Measurements from ENCODE around the gene CAPN2. TPM values are rescaled to one million over a fixed set of nuclear protein-coding genes. Genes with fewer than 3 reads are reported as not detected.
A peak's percentile ranks its signal among the peaks of the same experiment; 100 is the strongest.

CAPN2 gene
- total RNA-seq, 6 experiments from 2014 or later = 380 to 424 (median 413) TPM

DNA sequence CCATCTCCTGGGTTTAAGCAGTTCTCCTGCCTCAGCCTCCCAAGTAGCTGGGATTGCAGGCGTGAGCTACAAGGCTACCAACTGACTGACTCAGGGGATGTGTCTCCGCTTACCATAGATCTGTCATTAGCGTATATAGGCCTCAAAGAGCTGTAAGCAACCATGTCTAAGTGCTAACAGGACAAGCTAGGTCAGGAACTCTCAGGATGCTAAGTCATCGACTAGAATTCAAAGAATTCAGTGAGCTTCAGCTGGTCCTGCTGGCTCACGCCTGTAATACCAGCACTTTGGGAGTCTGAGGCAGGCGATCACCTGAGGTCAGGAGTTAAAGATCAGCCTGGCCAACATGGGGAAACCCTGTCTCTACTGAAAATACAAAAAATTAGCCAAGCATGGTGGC is 29.5 kb downstream of the CAPN2 start:
- Mint-ChIP-seq H3K27ac (peak overlapping the region; percentile 91), H3K4me3 (peak overlapping the region; percentile 55), H3K9me3 (no peaks in the 10 kb centered on the region), H3K36me3 (ENCODE audit: low read depth) (peaks cover 58% of the 10 kb centered on the region), H3K4me1 (ENCODE audit: low read depth) (peaks cover 77% of the 10 kb centered on the region), H3K27me3 (ENCODE audit: insufficient read depth) (peaks cover 2% of the 10 kb centered on the region; the same call in 1 of the 2 replicates)
- DNase-seq = peak; percentile 73
- TF ChIP-seq, protein P1, sequence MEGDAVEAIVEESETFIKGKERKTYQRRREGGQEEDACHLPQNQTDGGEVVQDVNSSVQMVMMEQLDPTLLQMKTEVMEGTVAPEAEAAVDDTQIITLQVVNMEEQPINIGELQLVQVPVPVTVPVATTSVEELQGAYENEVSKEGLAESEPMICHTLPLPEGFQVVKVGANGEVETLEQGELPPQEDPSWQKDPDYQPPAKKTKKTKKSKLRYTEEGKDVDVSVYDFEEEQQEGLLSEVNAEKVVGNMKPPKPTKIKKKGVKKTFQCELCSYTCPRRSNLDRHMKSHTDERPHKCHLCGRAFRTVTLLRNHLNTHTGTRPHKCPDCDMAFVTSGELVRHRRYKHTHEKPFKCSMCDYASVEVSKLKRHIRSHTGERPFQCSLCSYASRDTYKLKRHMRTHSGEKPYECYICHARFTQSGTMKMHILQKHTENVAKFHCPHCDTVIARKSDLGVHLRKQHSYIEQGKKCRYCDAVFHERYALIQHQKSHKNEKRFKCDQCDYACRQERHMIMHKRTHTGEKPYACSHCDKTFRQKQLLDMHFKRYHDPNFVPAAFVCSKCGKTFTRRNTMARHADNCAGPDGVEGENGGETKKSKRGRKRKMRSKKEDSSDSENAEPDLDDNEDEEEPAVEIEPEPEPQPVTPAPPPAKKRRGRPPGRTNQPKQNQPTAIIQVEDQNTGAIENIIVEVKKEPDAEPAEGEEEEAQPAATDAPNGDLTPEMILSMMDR (IDR thresholded peaks at IDR 0.05) = no peak

DNA sequence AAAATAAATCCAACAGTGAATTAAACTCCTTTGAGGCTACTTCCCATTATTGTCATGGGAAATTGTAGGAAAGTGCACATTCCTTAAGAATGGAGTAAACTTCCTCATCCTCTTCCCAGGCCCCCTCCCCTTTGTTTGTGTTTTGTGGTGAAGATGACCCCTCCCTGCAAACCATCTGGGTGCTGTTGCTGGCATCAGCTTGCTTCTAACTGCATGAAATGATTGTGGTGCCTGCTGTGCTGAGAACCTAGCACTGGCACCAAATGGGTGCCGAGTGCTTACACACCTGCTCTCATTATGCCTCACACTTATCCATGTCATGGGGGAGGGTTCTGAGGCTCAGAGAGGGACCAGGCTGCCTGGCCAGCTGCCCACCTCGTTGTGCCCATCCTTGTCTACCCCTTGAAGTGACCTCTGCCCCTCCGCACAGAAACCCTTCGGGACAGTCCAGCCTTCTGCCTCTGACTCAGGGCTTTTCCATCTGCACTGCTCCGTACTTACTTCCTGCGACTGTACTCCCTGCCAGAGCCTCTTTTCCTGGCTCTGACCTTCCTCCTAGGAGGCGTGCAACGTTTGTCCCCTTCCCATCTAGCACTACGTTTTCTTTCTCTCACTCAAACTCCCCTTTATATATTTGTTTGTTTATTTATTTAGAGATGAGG is 30.6 kb downstream of the CAPN2 start:
- TF ChIP-seq, protein P1 (IDR thresholded peaks at IDR 0.05) = no peak
- peaks cover 2% of the 10 kb centered on the region for H3K27me3 Mint-ChIP-seq (ENCODE audit: insufficient read depth)
- peaks cover 81% of the 10 kb centered on the region for H3K4me1 Mint-ChIP-seq (ENCODE audit: low read depth)
- H3K27ac Mint-ChIP-seq = peak overlapping the region; percentile 72; the same call in 1 of the 2 replicates
- H3K36me3 Mint-ChIP-seq (ENCODE audit: low read depth) = peaks cover 65% of the 10 kb centered on the region
- no peak overlapping the region for H3K4me3 Mint-ChIP-seq
- no peak for DNase-seq
- no peaks in the 10 kb centered on the region for H3K9me3 Mint-ChIP-seq

DNA sequence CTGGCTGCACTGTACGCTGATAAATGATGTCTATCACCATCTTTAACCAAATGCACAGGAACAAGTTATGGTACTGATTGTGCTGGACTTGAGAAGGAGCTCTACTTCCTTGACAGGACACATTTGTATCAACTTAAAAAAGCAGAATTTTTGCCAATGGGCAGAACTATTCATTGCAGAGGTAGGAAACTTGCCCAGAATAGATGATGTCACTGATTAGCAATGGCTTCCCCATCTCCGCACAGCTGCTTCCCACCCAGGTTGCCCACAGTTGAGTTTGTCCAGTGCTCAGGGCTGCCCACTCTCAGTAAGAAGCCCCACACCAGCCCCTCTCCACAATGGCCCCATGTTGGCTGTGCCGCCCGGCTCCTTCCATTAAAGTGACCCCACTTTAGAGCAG is 33.4 kb downstream of the CAPN2 start:
- Mint-ChIP-seq H3K4me1 (ENCODE audit: low read depth) (peaks cover 70% of the 10 kb centered on the region), H3K4me3 (no peak overlapping the region), H3K9me3 (no peaks in the 10 kb centered on the region), H3K27ac (peak overlapping the region; percentile 67), H3K36me3 (ENCODE audit: low read depth) (peaks cover 63% of the 10 kb centered on the region), H3K27me3 (ENCODE audit: insufficient read depth) (peaks cover 2% of the 10 kb centered on the region)
- TF ChIP-seq, protein P1 (IDR thresholded peaks at IDR 0.05) = no peak
- no peak for DNase-seq

DNA sequence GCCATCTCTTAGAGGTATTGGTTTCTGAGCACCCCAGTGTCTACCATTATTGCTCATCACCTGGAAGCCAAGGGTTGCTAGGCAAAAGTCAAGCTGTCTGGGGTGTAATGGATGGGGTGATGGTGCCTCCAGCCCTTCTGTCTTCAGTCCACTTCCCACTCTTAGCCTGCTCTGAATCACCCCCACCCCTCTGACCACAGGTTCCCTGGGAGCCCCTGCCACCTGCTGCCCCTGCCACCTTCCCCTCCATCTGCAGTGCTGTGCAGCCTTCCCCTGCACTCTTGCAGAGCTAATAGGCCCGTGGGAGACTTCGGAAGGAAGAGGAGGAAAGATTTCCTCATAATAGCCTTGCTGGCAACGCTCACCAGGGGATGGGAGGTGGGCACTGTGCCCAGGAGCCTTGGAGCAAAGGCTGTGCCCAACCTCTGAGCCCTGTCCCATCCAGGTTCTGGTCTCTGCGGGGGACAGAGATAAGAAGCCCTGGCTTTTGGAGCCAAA is 35.5 kb downstream of the CAPN2 start:
- peaks cover 50% of the 10 kb centered on the region for H3K4me1 Mint-ChIP-seq (ENCODE audit: low read depth)
- H3K36me3 Mint-ChIP-seq (ENCODE audit: low read depth) = peaks cover 63% of the 10 kb centered on the region

DNA sequence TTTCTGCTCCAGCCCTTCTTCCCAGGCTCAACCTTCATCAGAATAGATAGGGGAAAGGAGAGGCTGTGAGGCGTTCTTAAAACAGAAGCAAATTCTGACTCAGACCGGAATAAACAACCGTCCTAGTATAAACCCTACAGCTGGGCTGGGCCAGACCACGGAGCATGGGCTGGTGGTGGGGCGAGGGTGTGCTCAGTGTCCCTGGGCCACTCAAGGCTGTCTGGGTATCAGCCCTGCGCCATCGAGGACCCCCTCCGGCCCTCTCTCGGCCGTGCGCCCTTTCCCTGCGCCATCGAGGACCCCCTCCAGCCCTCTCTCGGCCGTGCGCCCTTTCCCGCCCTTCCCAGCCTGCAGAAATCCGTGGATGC is 36.0 kb downstream of the CAPN2 start:
- Mint-ChIP-seq H3K27me3 (ENCODE audit: insufficient read depth) (no peaks in the 10 kb centered on the region; the same call in none of the 2 replicates), H3K9me3 (no peaks in the 10 kb centered on the region), H3K27ac (peak overlapping the region; percentile 82), H3K36me3 (ENCODE audit: low read depth) (peaks cover 63% of the 10 kb centered on the region), H3K4me1 (ENCODE audit: low read depth) (peaks cover 45% of the 10 kb centered on the region), H3K4me3 (no peak overlapping the region)
- TF ChIP-seq, protein P1 (IDR thresholded peaks at IDR 0.05) = no peak
- DNase-seq = peak; percentile 49

More for the DNA sequence above, 35.5 kb downstream of the CAPN2 start:
- Mint-ChIP-seq H3K27me3 (ENCODE audit: insufficient read depth) (peaks cover 2% of the 10 kb centered on the region), H3K4me3 (no peak overlapping the region), H3K9me3 (no peaks in the 10 kb centered on the region), H3K27ac (peak overlapping the region; percentile 82)
- TF ChIP-seq, protein P1 (IDR thresholded peaks at IDR 0.05) = no peak
- DNase-seq = no peak
